NCI-H748 (cell line): ENCODE results near the gene AMN.

Experiments used
- DNase-seq: peaks from one replicate; lab custom pipeline; 2025; ENCODE audit not compliant: unreplicated experiment; lab: John Stamatoyannopoulos, UW

The AMN gene

DNA sequence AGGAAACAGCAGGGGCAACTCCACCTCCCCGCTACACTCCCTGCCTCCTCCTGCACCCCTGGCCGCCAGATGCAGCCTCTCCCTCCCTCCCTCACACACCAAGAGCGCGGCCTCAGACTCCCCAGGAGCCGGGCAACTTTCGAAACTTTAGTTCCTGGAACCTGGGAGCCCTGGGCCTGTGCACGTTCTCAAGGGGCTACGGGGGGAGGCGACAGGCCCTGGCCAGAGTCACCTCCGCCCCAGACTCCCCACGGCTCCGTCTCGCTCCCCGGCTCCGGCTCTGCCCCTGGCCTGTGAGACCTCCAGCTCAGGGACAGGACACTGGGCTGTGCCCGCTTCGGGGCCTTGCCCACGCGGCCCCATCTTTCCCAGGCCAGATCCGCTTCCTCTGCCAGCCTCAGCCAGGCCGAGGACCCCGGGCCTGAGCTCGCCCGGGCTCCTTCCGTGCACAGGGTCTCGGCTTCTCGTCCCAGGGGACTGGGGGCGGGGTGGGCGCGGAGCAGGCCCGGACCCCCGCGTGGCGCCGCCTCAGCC, 5.5 kb downstream of the AMN start:
- DNase-seq = no peak

DNA sequence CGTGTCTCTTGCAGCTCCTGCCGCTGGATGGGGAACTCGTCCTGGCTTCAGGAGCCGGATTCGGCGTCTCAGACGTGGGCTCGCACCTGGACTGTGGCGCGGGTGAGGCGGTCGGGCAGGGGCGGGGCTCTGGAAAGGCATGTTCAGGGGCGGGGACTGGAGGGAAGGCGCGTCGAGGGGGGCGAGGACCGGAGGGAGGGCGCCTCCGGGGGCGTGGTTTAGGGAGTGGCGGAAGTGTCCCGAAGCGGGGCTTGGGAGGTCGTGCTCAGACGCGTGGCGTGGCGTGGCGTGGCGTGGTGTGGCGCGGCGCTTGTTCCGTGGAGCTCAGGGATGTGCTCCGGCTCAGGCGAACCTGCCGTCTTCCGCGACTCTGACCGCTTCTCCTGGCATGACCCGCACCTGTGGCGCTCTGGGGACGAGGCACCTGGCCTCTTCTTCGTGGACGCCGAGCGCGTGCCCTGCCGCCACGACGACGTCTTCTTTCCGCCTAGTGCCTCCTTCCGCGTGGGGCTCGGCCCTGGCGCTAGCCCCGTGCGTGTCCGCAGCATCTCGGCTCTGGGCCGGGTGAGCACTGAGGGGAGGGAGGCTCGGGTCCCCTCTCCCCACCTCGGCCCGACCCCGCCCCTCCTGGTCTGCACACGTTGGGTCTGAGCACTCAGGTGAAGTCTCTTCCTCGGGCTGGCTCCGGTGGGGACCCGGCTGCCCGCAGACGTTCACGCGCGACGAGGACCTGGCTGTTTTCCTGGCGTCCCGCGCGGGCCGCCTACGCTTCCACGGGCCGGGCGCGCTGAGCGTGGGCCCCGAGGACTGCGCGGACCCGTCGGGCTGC, 6.2 kb downstream of the AMN start:
- peak; percentile 88 for DNase-seq

DNA sequence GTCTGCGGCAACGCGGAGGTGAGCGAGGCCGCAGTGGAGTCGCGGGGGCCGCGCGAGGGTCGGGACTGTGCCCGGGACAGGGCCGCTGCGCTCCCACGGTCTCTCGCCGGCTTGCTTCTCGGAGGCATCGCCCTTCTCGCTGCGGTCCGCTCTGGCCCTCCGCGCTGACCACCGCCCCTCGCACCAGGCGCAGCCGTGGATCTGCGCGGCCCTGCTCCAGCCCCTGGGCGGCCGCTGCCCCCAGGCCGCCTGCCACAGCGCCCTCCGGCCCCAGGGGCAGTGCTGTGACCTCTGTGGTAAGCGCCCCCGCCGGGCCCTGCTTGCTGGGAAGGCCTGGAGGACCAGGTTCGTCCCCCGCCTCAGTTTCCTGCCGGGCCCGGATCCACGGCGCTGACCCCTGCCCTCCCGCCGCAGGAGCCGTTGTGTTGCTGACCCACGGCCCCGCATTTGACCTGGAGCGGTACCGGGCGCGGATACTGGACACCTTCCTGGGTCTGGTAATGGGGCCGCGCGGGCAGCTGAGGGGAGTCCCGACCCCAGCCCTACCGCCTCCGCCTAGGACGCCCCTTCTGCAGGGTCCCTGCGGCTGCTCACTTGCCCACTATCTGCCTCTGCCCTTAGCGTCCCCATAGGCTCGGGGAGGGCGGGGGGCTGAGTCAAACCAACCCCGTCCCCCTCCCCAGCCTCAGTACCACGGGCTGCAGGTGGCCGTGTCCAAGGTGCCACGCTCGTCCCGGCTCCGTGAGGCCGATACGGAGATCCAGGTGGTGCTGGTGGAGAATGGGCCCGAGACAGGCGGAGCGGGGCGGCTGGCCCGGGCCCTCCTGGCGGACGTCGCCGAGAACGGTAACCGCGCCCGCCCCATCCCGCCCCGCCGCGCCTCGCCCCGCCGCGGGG, 7.0 kb downstream of the AMN start:
- DNase-seq = no peak

DNA sequence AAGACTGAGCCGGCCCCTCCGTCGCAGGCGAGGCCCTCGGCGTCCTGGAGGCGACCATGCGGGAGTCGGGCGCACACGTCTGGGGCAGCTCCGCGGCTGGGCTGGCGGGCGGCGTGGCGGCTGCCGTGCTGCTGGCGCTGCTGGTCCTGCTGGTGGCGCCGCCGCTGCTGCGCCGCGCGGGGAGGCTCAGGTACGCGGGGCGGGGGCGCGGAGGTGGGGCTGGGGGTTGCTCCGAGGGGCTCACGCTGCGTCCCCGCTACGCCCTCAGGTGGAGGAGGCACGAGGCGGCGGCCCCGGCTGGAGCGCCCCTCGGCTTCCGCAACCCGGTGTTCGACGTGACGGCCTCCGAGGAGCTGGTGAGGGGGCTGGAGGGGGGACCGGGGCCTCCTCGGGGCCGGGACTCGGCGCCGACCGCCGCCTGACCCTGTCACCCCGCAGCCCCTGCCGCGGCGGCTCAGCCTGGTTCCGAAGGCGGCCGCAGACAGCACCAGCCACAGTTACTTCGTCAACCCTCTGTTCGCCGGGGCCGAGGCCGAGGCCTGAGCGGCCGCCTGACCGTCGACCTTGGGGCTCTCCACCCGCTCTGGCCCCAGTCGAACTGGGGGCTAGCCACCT, 7.8 kb downstream of the AMN start:
- DNase-seq = peak; percentile 66

DNA sequence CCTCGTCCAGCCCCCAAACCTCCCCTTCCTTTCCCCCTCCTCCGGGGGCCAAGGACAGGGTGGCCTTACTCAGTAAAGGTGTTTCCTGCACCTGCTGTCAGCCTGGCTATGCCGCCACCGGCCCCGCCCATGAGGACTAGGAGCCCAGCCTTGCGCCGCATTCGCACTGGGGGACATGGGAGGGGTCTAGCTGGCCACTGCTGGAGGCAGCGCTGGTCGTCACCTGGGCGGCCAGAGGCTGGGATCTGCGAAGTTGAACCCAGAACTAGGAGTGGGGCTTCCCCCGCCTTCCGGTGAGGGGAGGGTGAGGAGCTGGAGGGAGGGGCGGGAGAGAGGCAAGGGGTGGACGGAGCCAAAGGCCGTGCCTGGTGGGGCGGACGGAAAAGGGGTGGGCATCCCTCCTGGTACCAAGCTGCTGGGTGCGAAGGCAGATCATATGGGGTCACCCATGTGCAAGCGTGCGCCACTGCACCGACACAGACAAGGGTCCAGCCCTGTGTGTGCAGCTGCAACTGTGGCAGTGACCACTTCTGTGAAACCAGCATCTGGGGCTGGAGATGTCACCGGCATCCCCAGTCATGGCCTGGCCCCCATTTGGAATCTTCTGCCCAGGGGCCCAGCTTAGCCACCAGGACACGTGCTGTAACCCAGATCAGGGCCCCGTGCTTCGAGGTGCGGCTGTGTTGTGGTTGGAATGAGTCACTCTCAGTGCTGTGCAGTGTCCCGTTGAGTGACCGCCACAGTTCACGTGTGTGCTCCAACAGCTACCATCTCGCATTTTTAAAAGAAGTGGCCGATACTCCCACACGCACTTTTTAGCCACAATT, 8.5 kb downstream of the AMN start:
- DNase-seq = peak; percentile 69

DNA sequence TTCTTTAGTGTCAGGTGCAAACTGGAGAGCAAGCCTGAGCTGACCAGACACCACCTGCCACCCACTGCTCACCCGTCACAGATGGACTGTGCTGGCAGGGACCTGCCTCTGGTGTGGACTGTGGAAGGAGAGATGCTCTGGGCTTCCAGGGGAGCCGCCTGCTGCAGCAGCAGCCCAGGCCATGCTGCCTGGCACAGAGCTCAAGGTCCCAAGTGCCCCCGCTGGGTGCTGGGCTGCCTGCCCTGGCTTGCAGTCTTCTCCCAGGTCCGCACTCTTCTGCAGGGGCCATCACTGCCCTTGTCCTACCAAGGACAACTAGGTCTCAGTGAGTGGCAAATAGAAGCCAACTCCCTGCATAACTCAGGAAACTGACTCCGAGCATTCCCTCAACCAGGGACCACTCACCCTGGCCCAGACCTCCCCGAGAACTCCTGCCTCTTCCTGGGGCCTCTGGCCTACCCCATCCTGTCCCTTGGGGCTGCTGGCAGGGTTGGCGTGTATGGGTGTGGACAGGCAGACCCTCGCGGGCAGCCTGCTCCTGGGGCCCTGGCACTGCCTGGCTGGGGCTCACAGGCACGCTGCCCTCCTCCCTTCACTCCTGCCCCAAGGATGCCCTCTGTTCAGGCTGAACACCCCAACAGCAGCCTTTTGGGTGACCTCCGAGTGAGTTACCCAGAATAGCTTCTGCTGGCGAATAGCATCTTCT, 9.3 kb downstream of the AMN start:
- DNase-seq = no peak

DNA sequence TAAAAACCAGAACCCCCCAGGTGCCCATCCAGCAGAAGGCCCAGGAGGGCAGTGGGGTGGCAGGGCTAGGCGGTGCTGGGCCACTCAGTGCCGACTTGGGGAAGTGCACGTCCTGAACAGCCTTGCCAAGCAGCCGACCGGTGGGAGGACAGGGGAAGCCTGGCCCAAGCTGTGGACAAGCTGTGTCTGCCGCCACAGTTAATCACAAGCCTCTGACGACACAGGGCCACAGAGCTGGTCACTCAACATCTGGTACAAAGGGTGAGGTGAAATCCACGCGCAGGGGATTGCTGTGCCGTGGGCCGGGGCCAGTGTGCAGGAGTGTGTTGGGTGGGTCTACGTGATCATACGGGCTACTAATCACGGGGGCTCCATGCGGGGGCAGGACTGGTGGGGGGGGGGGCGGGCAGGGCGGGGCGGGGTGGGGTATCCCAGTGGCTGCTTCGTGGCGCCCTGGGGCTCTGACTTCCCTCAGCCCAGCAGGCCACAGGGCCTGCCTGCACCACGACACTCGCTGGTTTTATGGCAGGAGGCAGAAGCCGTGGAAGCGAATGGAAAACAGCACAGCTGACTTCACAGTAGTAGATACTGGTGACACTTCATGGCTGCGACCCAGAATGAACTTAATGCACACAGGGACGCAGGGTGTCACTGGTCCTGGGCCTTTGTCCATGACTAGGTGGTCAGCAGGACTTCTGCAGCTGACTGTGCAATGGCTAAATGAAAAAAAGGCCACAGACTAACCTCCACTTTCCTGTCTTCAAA, 10.2 kb downstream of the AMN start:
- DNase-seq = no peak

DNA sequence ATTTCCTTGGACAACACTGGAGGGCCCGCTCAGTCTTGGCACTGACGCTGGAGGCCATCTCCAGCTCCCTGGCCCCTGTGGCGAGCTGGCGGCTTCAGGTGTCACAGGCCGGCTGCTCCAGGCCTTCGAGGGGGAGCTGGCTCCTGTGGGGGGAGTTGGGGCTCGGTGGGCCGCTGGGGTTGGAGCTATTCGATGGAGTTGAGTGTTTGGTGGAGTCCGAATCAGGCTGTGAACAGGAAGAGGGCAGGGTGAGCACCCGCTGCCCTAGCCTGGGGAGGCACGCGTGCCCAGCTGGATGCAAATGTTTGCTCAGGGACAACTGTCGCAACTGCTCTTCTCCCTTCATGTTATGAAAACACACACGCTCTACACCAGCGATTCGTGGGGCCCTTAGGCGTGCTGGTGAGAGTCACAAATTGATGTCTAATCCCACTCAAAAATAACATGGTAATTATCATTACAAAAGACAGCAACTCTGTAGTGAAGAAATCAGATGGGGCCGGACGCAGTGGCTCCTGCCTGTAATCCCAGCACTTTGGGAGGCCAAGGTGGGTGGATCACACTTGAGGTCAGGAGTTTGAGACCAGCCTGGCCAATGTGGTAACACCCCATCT, 11.3 kb downstream of the AMN start:
- DNase-seq = no peak

DNA sequence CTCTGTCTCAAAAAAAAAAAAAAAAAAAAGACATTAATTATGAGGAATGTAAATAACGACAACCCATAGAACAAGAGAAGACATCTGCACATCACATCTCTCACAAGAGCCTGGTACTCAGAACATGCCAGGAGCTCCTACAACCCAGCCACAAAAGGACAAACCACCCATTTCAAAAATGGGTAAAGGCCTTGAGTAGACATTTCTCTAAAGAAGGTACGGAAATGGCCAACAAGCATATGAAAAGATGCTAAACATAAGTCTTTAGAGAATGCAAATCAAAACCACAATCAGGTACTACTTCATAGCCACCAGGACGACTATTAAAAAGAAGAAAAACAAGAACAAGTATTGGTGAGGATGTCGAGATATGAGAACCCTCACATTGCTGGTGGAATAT, 13.3 kb downstream of the AMN start:
- no peak for DNase-seq

DNA sequence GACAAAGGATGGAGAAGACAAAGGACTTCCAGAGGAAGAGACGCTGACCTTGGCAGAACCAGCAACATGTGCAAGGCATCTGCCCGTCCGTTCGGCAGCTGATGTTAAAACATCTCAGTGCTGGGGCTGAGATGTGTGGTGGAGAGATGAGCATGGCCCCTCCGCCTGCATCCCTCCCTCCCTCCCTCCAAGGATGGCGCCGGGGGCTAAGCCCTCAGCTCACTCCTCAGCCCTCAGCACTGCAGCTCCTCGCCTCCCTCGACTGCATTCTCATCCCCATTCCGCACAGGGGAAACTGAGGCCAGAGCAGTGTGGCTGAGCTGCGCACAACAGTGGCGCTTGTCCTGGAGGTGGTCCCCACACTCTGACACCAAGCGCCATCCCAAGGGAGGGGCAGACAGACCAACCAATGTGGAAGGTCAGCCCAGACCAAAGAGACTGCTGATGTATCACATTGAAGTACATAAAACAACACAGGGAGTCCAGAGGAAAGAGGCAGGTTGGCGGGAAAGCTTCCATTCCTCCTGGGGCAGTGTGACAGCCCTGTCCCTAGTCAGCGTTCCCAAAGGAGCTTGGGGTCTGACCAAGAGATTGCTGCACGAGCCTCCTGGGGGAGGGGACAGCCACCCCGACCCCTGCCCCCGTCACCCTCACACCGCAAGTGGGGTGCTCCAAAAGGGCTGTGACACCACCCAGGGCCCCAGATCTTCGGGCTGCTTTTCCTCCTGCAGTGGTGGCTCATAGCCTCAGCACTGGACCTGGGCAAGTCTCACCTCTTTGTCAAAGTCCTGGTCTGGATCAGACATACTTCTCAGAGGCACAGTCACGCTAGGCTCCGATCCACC, 15.1 kb downstream of the AMN start:
- DNase-seq = no peak

DNA sequence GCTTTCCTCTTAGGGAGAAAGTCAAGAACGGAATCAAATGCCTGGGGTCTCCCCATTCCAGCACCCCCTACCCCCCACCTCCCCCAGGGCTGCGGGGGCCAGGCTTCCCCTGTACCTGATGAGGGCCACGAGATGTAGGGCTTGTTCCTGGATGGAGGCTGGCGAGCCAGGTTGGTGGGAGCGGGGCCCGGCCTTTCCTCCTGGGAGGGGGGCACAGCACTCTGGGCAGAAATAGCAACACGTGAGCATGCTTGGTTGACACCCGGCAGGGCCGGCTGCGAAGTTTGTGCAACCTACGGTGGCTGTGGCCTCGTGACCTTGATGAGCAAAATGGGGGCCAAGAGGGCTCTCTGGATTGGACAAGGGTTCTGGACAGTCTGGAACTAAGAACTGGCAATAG, 15.7 kb downstream of the AMN start:
- DNase-seq = no peak

DNA sequence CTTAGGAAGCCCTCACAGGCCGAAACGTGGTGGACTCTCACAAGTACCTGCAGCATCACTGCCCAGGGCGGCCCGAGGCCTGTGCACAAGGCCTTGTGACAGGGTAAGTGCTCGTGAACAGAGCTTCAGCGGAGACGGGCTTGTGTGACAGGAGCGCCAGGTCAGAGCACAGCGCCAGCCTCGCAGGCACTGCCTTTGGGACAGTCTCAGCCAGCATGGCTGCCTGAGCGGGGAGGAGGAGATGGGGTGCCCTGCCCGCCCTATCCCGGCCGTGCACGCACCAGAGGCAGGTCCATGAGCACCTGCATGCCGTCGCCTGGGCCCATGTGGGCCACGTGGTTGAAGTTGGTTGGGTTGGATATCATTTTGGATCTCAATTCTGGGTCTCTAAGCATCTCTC, 16.9 kb downstream of the AMN start:
- no peak for DNase-seq

DNA sequence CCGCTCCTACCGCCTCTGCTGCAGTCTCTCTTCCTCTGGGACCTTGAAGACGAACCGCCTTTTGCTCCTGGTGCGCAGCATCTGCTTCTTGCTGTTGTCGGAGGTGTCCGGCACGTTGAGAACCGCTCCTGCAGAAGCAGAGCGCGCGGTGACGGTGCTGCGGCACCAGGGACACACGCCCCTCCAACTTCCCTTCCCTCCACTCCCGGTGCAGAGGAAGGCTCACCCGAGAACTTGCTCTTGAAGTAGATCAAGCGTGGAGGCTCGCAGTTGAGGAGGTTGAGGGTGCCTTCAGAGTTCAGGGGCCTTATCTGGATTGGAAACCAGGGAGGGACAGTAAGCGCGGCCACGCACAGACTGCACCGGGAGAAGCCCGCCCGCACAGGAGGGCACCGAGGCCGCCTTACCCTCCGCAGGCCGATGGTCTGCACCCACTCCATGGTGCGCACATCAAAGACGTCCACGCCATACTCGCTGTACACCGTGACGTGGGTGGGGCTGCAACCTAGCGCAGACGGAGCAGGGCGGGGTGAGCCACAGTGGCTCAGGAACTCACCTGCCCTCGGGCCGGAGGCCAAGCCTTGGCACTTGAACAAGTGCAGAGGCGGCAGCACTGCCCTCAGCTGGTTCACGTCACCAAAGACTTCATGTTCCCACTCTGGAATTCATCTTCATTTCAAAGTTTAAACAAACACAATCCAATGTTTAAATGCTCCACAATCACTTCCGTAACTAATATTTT, 17.5 kb downstream of the AMN start:
- DNase-seq = no peak

DNA sequence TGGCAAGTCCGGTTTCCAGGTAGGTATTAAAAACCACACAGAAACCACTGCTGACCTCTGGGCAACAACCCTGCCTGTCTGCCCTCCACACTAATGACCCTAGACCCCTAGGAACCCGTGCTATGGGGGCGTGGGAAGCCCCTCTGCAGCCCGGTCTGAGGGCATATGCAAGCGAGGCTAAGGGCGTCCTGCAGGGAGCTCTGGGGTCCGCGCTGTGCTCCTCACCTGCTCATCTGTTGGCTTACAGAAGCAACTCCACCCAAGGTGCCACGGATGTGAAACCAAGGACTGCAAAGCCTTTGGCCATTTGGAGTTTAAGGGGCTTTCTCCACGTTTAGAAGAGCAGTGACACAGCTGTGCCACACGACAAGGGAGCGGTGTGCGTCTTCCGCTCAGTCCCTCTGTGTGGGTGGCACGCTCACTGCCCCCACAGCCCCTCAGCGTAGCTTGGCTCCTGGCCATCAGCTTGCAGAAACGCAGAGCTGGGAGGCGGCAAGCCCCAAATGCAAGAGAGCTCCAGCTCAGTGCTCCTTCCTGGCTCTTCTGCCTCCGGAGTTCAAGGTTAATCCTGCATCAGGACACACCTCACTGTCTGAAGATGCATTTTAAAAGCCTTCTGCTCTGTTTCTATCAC, 18.4 kb downstream of the AMN start:
- no peak for DNase-seq

DNA sequence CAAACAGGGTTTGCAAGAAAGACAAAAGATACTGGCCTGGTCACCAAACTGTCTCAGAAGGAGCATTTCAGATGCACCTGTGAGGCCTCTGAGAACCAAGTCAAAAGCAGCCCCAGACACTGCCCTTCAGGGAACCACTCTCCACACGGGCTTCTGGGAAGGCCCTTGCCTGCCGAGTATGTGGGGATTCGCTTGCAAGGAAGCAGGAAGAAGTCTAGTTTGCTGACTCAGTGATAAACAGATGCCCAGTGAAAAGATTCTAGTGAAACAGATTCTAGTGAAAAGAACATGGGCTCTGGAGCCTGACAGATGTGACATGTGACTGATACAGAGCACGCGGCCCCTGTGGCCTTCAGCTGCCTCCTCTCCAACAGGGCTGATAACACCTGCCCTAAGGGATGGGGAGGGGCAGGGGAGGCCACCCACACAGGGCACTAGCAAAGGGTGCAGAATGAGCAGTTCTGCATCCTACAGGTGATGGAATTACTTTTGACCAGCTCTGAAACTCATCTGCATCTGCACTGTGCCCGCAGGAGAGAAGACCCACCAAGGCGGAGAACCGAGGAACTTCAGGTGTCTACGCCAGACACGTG, 19.1 kb downstream of the AMN start:
- no peak for DNase-seq

DNA sequence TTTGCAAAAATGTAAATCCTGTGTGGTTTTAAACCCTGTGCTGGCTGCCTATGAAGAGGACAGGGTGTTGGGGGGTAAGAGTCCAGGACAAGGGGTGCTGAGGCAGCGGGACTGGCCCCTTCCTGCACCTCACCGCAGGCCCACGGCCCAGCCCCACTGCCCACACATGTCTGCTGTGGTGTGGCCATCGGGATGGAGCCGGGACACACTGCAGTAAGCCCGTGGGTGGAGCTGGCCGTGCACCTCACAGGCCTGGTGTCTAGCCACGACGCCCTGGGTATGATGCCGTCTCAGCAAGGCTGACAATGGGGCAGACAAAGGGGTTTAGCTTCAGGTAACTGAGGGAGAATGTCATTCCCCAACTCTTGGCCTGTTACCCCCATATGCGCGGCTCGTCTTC, 19.6 kb downstream of the AMN start:
- DNase-seq = no peak
